Measurements from ENCODE around the gene PPOX.

PPOX gene

DNA sequence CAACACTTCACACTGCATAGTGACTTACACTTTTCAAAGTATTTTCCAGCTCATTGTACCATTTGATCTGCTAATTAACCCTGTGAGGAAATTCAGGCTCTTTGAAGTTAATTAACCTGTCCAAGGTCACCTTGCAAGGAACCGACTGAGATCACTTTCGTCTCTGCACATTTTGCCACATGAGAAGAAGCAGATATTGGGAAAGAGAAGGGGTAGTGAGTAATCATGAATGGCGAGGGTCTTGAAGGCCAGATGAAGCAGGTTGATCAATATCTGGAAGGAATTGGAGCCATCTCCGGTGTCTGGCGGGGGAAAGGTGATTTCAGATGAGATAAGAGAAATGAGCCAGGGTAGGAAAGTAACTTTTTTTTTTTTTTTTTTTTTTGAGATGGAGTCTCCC, 53.8 kb downstream of the PPOX start:
- DNase-seq (ENCODE audit: low read depth in 1 of 2, low spot score in 1 of 2), result no peak
